ENCODE measurements around the gene S100A14.
"Not testable (repeated sequence)": the region's sequence is repeated elsewhere in the genome, so short reads cannot be mapped to it uniquely, and the experiment has no call there.

The S100A14 gene

DNA sequence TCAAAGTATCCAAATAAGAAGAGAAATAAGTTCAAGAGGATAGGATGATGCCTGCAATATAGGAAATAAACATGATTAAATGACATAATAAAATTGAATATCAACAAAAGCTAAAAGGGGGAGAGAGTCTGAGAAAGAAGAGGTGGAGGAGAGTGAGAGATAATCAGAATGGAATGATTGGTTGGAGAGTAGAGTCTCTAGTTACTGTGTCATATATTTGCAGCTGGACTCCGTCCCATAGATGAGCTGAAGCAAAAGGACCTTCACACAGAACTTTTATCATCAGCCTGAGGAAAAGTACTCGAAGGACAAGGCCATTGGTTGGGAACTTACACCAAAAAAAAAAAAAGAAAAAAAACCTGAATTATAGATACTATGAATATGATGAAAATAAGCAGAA, 27.6 kb downstream of the S100A14 start:
- DNase-seq (ENCODE audit: extremely low read depth in 1 of 2, low read depth in 1 of 2) = no peak

DNA sequence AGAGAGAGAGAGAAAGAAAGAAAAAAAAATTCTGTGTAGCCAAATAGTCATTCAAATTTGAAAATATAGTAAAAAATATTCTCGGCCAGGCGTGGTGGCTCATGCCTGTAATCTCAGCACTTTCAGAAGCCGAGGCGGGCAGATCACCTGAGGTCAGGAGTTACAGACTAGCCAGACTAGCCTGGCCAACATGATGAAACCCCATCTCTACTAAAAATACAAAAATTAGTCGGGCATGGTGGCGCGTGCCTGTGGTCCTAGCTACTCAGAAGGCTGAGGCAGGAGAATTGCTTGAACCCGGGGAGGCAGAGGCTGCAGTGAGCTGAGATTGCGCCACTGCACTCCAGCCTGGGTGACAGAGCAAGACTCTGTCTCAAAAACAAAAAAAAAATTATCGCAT, 28.1 kb downstream of the S100A14 start:
- DNase-seq (ENCODE audit: extremely low read depth in 1 of 2, low read depth in 1 of 2) = not testable (repeated sequence)

DNA sequence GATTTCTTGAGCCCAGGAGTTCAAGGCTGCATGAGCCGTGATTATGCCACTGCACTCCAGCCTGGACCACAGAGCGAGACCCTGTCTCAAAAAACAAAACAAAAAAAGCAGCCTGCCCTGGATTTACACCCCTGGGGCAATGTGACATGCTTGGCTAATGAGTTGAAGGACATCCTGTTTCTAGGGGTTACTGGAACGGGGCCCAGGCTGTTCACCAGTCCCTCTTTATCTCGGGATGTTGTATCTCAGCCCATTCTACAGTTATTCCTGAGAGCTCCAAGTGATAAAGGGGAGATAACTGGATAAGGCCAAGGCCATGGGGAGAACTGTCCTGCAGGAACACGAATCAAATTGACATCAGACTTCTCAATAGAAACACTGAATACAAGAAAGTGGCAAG, 28.8 kb downstream of the S100A14 start:
- DNase-seq (ENCODE audit: extremely low read depth in 1 of 2, low read depth in 1 of 2) = no peak

DNA sequence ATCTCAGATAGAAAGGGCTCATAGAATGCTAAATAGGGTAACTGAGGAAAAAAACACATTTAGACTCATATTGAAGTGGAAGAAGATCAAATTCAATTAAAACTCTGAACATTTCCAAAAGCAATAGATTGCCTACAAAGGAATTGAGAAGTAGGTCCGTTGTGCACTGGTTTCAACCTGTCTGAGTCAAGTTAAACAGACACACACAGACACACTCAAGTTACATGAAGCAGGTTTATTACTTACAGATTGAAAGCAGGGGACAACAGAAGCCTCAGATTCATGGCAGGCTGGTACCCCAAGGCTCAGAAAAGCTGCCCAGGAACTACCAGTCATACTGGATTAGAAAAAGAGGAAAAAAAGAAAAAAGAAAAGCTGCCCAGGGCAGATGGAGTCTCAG, 29.8 kb downstream of the S100A14 start:
- no peak for DNase-seq (ENCODE audit: extremely low read depth in 1 of 2, low read depth in 1 of 2)

- DNase-seq (ENCODE audit: extremely low read depth in 1 of 2, low read depth in 1 of 2) = no peak
Measured at GRCh38 chr1:153585006-153585405, 31.1 kb downstream of the S100A14 start.

DNA sequence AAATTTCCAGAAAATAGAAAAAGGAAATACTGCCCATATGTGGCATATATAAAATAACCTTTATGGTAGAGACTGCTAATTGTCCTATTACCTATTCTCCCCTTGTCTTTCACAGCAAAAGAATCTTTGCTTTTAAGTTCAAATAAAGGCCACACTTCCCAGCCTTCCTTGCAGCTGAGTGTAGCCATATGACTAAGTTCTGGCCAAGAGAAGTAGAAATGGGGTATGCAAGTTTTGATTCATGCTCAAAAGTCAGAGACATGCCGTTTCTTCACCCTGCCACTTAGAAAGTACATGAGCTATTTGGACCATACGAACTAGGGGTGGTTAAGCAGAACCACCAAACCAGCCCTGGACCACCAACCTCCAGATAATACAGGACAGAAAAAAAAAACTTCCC, 32.1 kb downstream of the S100A14 start:
- DNase-seq (ENCODE audit: extremely low read depth in 1 of 2, low read depth in 1 of 2) = no peak

DNA sequence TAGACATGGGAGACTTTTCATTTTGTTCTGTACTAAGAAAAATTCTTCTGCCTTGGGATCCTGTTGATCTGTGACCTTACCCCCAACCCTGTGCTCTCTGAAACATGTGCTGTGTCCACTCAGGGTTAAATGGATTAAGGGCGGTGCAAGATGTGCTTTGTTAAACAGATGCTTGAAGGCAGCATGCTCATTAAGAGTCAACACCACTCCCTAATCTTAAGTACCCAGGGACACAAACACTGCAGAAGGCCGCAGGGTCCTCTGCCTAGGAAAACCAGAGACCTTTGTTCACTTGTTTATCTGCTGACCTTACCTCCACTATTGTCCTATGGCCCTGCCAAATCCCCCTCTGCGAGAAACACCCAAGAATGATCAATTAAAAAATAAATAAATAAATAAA, 32.6 kb downstream of the S100A14 start:
- not testable (repeated sequence) for DNase-seq (ENCODE audit: extremely low read depth in 1 of 2, low read depth in 1 of 2)

DNA sequence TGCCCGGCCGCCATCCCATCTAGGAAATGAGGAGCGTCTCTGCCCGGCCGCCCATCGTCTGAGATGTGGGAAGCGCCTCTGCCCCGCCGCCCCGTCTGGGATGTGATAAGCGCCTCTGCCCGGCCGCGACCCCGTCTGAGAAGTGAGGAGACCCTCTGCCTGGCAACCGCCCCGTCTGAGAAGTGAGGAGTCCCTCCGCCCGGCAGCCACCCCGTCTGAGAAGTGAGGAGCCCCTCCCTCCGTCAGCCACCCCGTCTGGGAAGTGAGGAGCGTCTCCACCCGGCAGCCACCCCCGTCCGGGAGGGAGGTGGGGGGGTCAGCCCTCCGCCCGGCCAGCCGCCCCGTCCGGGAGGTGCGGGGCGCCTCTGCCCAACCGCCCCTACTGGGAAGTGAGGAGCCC, 33.3 kb downstream of the S100A14 start:
- not testable (repeated sequence) for DNase-seq (ENCODE audit: extremely low read depth in 1 of 2, low read depth in 1 of 2)

GRCh38 chr1:153578936-153579335, 37.2 kb downstream of the S100A14 start:
- DNase-seq (ENCODE audit: extremely low read depth in 1 of 2, low read depth in 1 of 2) = no peak

DNA sequence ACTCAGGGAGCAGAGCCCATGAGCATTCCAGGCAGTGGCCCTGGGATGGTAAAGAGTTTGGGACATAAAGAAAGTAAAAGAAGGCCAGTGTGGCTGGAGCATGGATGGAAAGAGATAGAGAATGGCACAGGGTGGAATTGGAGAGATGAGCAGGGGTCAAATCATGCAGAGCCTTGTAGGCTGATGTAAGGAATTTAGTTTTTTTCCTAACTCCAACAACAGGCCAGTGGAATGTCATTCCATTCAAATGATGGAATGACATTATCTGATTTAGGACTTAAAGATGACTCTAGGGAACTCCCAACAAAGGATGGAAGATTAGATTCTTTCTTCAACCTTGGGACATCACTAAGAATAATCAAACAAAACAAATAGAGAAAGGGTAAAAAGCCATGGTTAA, 37.6 kb downstream of the S100A14 start:
- no peak for DNase-seq (ENCODE audit: extremely low read depth in 1 of 2, low read depth in 1 of 2)

GRCh38 chr1:153577624-153578051, 38.5 kb downstream of the S100A14 start:
- no peak for DNase-seq (ENCODE audit: extremely low read depth in 1 of 2, low read depth in 1 of 2)

GRCh38 chr1:153577138-153577537, 39.0 kb downstream of the S100A14 start:
- no peak for DNase-seq (ENCODE audit: extremely low read depth in 1 of 2, low read depth in 1 of 2)

GRCh38 chr1:153575497-153575896, 40.6 kb downstream of the S100A14 start:
- not testable (repeated sequence) for DNase-seq (ENCODE audit: extremely low read depth in 1 of 2, low read depth in 1 of 2)

DNA sequence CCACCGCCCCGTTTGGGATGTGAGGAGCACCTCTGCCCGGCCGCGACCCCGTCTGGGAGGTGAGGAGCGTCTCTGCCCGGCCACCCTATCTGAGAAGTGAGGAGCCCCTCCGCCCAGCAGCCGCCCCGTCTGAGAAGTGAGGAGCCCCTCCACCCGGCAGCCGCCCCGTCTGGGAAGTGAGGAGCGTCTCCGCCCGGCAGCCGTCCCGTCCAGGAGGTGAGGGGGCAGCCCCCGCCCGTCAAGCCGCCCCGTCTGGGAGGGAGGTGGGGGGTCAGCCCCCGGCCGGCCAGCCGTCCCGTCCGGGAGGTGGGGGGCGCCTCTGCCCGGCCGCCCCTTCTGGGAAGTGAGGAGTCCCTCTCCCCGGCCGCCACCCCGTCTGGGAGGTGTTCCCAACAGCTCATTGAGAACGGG, 41.0 kb downstream of the S100A14 start:
- not testable (repeated sequence) for DNase-seq (ENCODE audit: extremely low read depth in 1 of 2, low read depth in 1 of 2)

GRCh38 chr1:153573351-153573750, 42.8 kb downstream of the S100A14 start:
- no peak for DNase-seq (ENCODE audit: extremely low read depth in 1 of 2, low read depth in 1 of 2)

- DNase-seq (ENCODE audit: extremely low read depth in 1 of 2, low read depth in 1 of 2) = no peak
Measured at GRCh38 chr1:153572569-153573015, 43.5 kb downstream of the S100A14 start.

DNA sequence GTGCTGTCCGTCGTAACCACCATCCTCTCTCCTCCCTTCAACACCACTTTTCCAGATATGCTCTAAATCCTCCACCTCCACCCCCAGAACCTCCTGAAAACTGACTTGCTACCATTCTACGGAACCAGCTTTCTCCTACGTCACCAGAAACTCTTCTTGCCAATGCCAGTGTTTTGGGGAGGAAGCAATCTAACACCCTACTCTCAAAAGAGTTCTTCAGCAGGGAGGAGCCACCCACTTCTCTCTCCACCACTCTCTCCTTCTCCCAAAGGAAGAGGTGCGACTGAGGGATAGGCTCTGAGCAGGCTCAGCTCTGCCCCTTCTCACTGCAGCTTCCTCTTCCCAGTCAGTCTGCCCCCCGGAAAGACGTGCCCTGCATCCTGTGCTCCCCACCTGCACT, 44.4 kb downstream of the S100A14 start:
- no peak for DNase-seq (ENCODE audit: extremely low read depth in 1 of 2, low read depth in 1 of 2)

- DNase-seq (ENCODE audit: extremely low read depth in 1 of 2, low read depth in 1 of 2) = no peak
Measured at GRCh38 chr1:153570874-153571273, 45.3 kb downstream of the S100A14 start.

- no peak for DNase-seq (ENCODE audit: extremely low read depth in 1 of 2, low read depth in 1 of 2)
Measured at GRCh38 chr1:153569465-153569864, 46.7 kb downstream of the S100A14 start.

DNA sequence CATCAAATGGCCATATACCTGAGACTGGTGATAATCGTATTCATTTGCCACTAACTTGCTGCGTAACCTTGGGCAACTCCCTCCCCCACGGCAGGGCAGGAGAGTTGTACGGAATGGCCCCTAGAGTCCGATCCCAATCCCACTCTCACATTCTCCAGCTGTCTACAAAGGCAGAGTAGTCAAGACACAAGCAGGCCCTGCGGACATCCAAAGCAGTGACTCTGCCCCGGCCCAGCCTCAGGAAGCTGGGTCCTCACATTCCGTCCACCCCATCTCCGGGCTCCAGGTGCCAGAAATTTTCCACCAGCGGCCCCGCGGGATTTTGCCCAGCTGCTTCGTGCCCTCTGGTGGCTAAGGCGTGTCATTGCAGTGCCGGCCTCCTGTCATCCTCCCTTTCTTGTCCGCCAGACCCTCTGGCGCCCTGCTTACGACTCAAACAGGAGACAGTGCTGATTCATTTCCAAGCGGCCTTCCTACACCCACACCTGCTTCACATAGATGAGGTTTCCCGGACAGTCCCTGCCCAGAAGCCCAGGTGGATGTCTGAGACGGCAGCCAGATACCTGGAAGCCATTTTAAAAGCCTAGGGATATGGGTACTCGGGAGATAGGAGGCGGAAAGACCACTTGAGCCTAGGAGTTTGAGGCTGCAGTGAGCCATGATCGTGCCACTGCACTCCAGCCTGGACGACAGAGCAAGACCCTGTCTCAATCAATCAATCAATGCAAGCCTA, 47.6 kb downstream of the S100A14 start:
- peak; percentile 58 to 63 for DNase-seq (ENCODE audit: extremely low read depth in 1 of 2, low read depth in 1 of 2)

GRCh38 chr1:153567621-153568366, 48.3 kb downstream of the S100A14 start:
- no peak for DNase-seq (ENCODE audit: extremely low read depth in 1 of 2, low read depth in 1 of 2)

All from activated CD8-positive, alpha-beta memory T cell treated with anti-CD3 and anti-CD28 coated beads for 1 hour (primary cell).